Muscle layer of colon (tissue), 2 donors: ENCODE results near the gene SYTL4.
A peak's percentile ranks its signal among the peaks of the same experiment; 100 is the strongest.

Experiments used
- H3K27ac ChIP-seq: one replicate; pipeline ENCODE4 v1.7.0; 2013; ENCODE audit warnings: low read depth, mild to moderate bottlenecking, low read length, moderate library complexity
- H3K27me3 ChIP-seq, 2 donors: one replicate each; pipeline ENCODE4 v1.7.0; 2013; ENCODE audit warnings: low read length in 2 of 2, mild to moderate bottlenecking in 2 of 2; ENCODE audit not compliant: insufficient read depth in 2 of 2, control insufficient read depth in 1 of 2
- H3K36me3 ChIP-seq: one replicate; pipeline ENCODE4 v1.7.0; 2013; ENCODE audit warnings: mild to moderate bottlenecking, low read length; ENCODE audit not compliant: insufficient read depth
- H3K4me1 ChIP-seq: one replicate; pipeline ENCODE4 v1.7.0; 2013; ENCODE audit warnings: mild to moderate bottlenecking, low read length; ENCODE audit not compliant: insufficient read depth
- H3K4me3 ChIP-seq, 2 donors: one replicate each; pipeline ENCODE4 v1.7.0; 2013; ENCODE audit warnings: low read length in 2 of 2, low read depth in 1 of 2, mild to moderate bottlenecking in 1 of 2, moderate library complexity in 1 of 2
- H3K9ac ChIP-seq: one replicate; pipeline ENCODE4 v1.7.0; 2013; ENCODE audit warnings: low read length
- H3K9me3 ChIP-seq: one replicate; pipeline ENCODE4 v1.7.0; 2013; ENCODE audit warnings: mild to moderate bottlenecking, low read length
- donor health status: abdominal sarcoma.
- donor health status: Adenocarcinoma of cecum.

The SYTL4 gene

GRCh38 chrX:100643956-100644860 is 87.7 kb downstream of the SYTL4 start, which contains the start of gene SRPX2:
SRPX2 (plus strand) TSS chrX:100644199; CDS start chrX:100646323, 2,124 bp downstream.
- H3K36me3 ChIP-seq = no peaks in the 10 kb centered on the region
- H3K27me3 ChIP-seq = peaks cover 0 to 13% of the 10 kb centered on the region in 2 donors
- no peak within 1 kb of the TSS for H3K27ac ChIP-seq
- no peaks in the 10 kb centered on the region for H3K9me3 ChIP-seq
- H3K4me1 ChIP-seq = no peaks in the 10 kb centered on the region
- no peak within 1 kb of the TSS for H3K4me3 ChIP-seq
- no peak within 1 kb of the TSS for H3K9ac ChIP-seq

- Histone ChIP-seq H3K4me1 (no peaks in the 10 kb centered on the region), H3K36me3 (no peaks in the 10 kb centered on the region), H3K4me3 (no peak overlapping the region), H3K27ac (no peak overlapping the region), H3K9ac (no peak overlapping the region), H3K27me3 (peaks cover 0 to 13% of the 10 kb centered on the region in 2 donors), H3K9me3 (no peaks in the 10 kb centered on the region)
Measured at GRCh38 chrX:100643212-100643611, 88.7 kb downstream of the SYTL4 start.

GRCh38 chrX:100642290-100642689 is 89.6 kb downstream of the SYTL4 start:
- Histone ChIP-seq H3K36me3 (no peaks in the 10 kb centered on the region), H3K27me3 (peaks cover 0 to 13% of the 10 kb centered on the region in 2 donors), H3K4me1 (no peaks in the 10 kb centered on the region), H3K27ac (no peak overlapping the region), H3K9ac (no peak overlapping the region), H3K9me3 (no peaks in the 10 kb centered on the region), H3K4me3 (no peak overlapping the region)

GRCh38 chrX:100636321-100636991 is 95.5 kb downstream of the SYTL4 start, which contains the start of gene TSPAN6:
TSPAN6 (minus strand) TSS chrX:100636806; CDS start chrX:100636694, 112 bp downstream.
- no peaks in the 10 kb centered on the region for H3K9me3 ChIP-seq
- H3K27ac ChIP-seq = no peak within 1 kb of the TSS
- peaks cover 0 to 7% of the 10 kb centered on the region in 2 donors for H3K27me3 ChIP-seq
- peak within 1 kb of the TSS; percentile 3 to 59 for H3K4me3 ChIP-seq
- no peaks in the 10 kb centered on the region for H3K4me1 ChIP-seq
- H3K36me3 ChIP-seq = no peaks in the 10 kb centered on the region
- H3K9ac ChIP-seq = no peak within 1 kb of the TSS

GRCh38 chrX:100635989-100636320 is 96.0 kb downstream of the SYTL4 start:
- Histone ChIP-seq H3K27me3 (peaks cover 0 to 5% of the 10 kb centered on the region in 2 donors), H3K9me3 (no peaks in the 10 kb centered on the region), H3K4me3 (peak overlapping the region in 1 of 2 donors; percentile 59), H3K27ac (no peak overlapping the region), H3K9ac (no peak overlapping the region), H3K36me3 (no peaks in the 10 kb centered on the region), H3K4me1 (no peaks in the 10 kb centered on the region)

- no peak overlapping the region for H3K4me3 ChIP-seq
Measured at GRCh38 chrX:100635040-100635439, 96.9 kb downstream of the SYTL4 start.

GRCh38 chrX:100625985-100626491 is 105.9 kb downstream of the SYTL4 start:
- Histone ChIP-seq H3K27ac (no peak overlapping the region), H3K36me3 (no peaks in the 10 kb centered on the region), H3K4me3 (no peak overlapping the region), H3K9ac (no peak overlapping the region), H3K27me3 (no peaks in the 10 kb centered on the region), H3K9me3 (no peaks in the 10 kb centered on the region), H3K4me1 (no peaks in the 10 kb centered on the region)

More at GRCh38 chrX:100635040-100635439, 96.9 kb downstream of the SYTL4 start:
- Histone ChIP-seq H3K4me1 (no peaks in the 10 kb centered on the region), H3K9ac (no peak overlapping the region), H3K27ac (no peak overlapping the region), H3K36me3 (no peaks in the 10 kb centered on the region), H3K9me3 (no peaks in the 10 kb centered on the region), H3K27me3 (peaks cover 0 to 5% of the 10 kb centered on the region in 2 donors)
